ENCODE data around the gene TSC22D1. TPM values are rescaled to one million over a fixed set of nuclear protein-coding genes. Genes with fewer than 3 reads are reported as not detected.

The TSC22D1 gene
- total RNA-seq, 2 experiments from 2014 or later, result 4.4 to 5.6 TPM

DNA sequence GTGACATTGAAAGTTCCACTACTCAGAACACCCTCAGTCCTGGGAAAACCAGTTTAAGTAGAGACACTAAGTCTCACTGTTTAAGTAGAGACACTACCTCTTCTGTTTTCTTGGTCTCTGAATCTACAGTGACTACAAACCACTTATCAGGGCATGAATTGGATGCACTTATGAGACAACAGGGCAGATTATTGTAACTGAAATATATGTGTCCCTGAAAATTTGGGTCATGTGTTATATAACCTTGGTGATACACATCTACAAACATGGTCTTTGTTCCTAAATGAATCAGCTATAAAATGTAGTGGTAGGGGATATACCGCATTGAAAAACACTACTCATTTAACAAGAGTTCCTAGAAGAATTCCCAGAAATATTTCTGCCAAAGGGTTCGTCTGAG lies 146.8 kb downstream of the TSC22D1 start:
- Mint-ChIP-seq H3K27me3 (peaks cover 8% of the 10 kb centered on the region), H3K36me3 (no peaks in the 10 kb centered on the region), H3K27ac (no peak overlapping the region), H3K4me3 (no peak overlapping the region), H3K4me1 (ENCODE audit: low read depth) (no peaks in the 10 kb centered on the region), H3K9me3 (no peaks in the 10 kb centered on the region)
- CTCF ChIA-PET, result interaction anchor here (1.6 to 2.6 kb wide), 2 partner anchors 9 to 524 kb away, joined by 5 to 10 read pairs; no protein-coding TSS in a partner anchor
- no peak for DNase-seq
- POLR2A ChIA-PET, result no interaction called here
- intact Hi-C loops (cut with micrococcal nuclease), result no loop called here

- H3K9me3 Mint-ChIP-seq, result no peaks in the 10 kb centered on the region
- CTCF ChIA-PET, result no interaction called here
- no peak overlapping the region for H3K27ac Mint-ChIP-seq
- no peaks in the 10 kb centered on the region for H3K36me3 Mint-ChIP-seq
- no peaks in the 10 kb centered on the region for H3K4me1 Mint-ChIP-seq (ENCODE audit: low read depth)
- no peak overlapping the region for H3K4me3 Mint-ChIP-seq
- POLR2A ChIA-PET, result no interaction called here
- H3K27me3 Mint-ChIP-seq, result peaks cover 24% of the 10 kb centered on the region
- intact Hi-C loops (cut with micrococcal nuclease), result no loop called here
- DNase-seq, result no peak
Measured at GRCh38 chr13:44426461-44426860, 149.7 kb downstream of the TSC22D1 start.

- H3K27ac Mint-ChIP-seq, result no peak overlapping the region
- H3K4me3 Mint-ChIP-seq, result no peak overlapping the region
- intact Hi-C loops (cut with micrococcal nuclease), result no loop called here
- ChIA-PET CTCF (no interaction called here), POLR2A (no interaction called here)
- DNase-seq, result no peak
- H3K9me3 Mint-ChIP-seq, result no peaks in the 10 kb centered on the region
- H3K36me3 Mint-ChIP-seq, result no peaks in the 10 kb centered on the region
- no peaks in the 10 kb centered on the region for H3K4me1 Mint-ChIP-seq (ENCODE audit: low read depth)
- peaks cover 24% of the 10 kb centered on the region for H3K27me3 Mint-ChIP-seq
Measured at GRCh38 chr13:44425815-44426078, 150.4 kb downstream of the TSC22D1 start.

DNA sequence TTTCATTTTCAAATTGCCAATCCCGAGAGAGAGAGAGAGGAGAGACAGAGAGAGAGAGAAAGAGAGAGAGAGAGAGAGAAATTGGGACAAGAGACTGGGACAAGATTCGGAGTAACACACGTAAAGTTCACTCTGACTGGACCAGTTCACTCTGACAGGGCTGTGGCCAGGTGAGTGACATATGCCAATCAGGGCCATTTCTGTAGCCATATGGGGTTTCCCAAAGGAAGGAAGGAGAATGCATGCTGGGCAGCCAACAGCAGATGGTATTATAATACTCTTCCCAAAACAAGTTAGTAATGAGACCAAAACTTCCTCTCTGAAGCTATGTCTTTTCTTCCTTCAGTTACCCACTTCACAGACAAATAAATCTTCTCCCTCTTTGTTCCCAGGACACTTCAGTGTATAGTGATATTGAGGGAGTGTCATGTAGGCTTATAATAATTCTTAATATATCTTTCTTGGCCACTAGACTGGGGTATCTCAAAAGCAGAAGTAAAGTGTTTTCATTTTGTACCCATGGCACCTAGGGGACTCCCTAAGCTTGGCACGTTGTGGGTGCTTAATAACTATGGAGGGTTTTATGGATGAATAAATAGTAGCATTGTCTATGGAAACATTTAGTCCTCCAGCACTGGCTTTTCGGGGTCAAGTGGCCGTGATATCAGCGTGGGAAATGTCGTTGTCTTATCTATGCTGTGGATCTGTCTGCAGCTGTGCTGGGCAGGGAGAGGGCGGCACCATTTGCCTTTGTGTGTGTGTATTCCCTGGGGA lies 150.9 kb downstream of the TSC22D1 start:
- POLR2A ChIA-PET, result no interaction called here

GRCh38 chr13:44423824-44424223 lies 152.3 kb downstream of the TSC22D1 start:
- no peak overlapping the region for H3K4me3 Mint-ChIP-seq
- no peaks in the 10 kb centered on the region for H3K36me3 Mint-ChIP-seq

More for the DNA sequence above, 150.9 kb downstream of the TSC22D1 start:
- intact Hi-C loops (cut with micrococcal nuclease), result no loop called here
- Mint-ChIP-seq H3K4me1 (ENCODE audit: low read depth) (no peaks in the 10 kb centered on the region), H3K9me3 (no peaks in the 10 kb centered on the region), H3K27me3 (peaks cover 24% of the 10 kb centered on the region), H3K36me3 (no peaks in the 10 kb centered on the region), H3K27ac (no peak overlapping the region), H3K4me3 (no peak overlapping the region)
- CTCF ChIA-PET, result no interaction called here
- no peak for DNase-seq

DNA sequence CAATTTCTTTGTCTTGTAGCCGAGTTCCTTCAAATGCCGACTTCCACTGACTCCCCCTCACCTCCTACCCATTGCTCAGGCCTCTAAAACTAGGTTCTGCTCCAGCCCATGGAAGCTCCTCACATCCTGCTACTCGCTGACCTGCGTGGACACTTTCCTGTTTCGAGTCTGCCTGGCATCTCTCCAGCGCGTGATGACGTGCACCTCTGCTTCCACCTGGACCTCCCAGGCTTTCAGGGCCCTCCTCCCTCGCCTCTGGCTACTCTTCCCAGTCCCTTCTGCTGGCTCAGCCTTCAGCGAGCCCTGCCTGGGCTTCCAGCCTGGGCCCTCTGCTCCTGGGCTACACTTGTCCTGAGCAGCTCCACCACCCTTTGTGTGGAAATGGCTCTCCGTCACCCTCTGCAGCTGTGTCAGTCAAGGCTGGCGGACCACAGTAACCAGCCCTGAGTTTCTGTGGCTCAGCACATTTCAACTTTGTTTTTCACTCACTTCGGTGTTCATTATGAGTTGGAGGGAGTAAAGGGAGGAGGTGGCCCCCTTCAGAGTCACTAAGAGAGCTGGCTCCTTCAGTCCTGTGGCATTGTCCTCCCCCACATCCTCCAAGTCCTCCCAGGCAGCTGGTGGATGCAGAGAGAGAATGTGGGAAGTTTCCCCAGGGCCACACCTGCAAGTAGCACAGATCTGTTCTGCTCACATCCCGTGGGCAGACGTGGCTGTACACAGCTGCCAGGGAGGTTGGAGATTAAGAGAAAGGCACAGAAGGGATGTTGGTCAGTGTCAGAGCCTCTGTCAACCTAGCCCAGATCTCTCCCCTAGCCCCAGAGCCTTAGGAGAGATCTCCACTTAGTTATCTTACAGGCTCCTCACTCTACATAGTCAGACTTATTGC lies 153.1 kb downstream of the TSC22D1 start:
- H3K4me1 Mint-ChIP-seq (ENCODE audit: low read depth), result no peaks in the 10 kb centered on the region

More at GRCh38 chr13:44423824-44424223, 152.3 kb downstream of the TSC22D1 start:
- ChIA-PET CTCF (no interaction called here), POLR2A (no interaction called here)
- Mint-ChIP-seq H3K9me3 (no peaks in the 10 kb centered on the region), H3K4me1 (ENCODE audit: low read depth) (no peaks in the 10 kb centered on the region), H3K27me3 (peaks cover 24% of the 10 kb centered on the region), H3K27ac (no peak overlapping the region)
- DNase-seq, result no peak
- intact Hi-C loops (cut with micrococcal nuclease), result no loop called here

GRCh38 chr13:44421853-44422525 lies 154.1 kb downstream of the TSC22D1 start:
- Mint-ChIP-seq H3K27ac (no peak overlapping the region), H3K36me3 (no peaks in the 10 kb centered on the region), H3K9me3 (no peaks in the 10 kb centered on the region), H3K4me3 (no peak overlapping the region), H3K27me3 (peaks cover 24% of the 10 kb centered on the region), H3K4me1 (ENCODE audit: low read depth) (no peaks in the 10 kb centered on the region)
- intact Hi-C loops (cut with micrococcal nuclease), result no loop called here
- ChIA-PET POLR2A (no interaction called here), CTCF (no interaction called here)
- no peak for DNase-seq

More for the DNA sequence above, 153.1 kb downstream of the TSC22D1 start:
- Mint-ChIP-seq H3K4me3 (no peak overlapping the region), H3K27ac (no peak overlapping the region), H3K9me3 (no peaks in the 10 kb centered on the region), H3K27me3 (peaks cover 24% of the 10 kb centered on the region), H3K36me3 (no peaks in the 10 kb centered on the region)
- intact Hi-C loops (cut with micrococcal nuclease), result no loop called here
- POLR2A ChIA-PET, result no interaction called here
- no peak for DNase-seq
- CTCF ChIA-PET, result no interaction called here

DNA sequence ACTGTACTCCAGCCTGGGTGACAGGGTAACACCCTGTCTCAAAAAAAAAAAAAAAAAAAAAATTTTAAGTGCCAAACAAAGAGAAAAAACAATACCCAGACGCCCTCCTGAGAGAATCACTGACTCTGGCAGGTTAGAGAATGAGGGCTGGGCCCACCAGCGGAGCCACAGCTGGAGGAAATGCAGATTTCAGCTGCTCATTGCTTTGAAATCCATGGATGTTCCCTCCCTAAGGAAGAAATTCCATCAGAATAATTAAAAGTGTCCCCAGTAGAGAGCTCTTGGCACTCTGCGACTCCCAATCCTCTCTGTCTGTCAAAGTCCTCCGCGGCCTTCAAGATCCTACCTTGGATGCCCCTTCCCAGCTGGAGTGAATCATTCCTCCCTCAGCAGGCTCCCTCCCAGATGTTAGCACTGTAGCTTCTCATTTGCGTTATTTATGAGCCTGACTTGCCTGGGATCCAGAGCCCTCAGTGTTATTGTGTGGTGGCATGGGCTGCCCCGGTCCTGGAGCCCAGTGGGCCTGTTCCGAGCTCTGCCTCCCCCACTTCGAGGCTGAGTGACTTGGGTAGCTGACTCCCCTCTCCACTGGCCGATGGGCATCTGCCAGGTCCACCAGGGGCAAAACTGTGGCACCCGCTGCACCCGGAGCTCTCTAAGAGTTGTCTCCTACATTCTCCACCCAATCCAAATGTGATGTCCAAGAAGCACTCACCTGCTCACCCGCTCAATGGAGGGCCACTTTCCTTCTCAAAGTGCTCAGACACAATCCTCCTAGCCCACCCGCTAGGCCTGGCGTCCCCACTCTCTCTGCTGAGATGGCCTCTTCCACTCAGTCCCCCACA lies 155.5 kb downstream of the TSC22D1 start:
- ChIA-PET POLR2A (no interaction called here), CTCF (no interaction called here)
- no peak overlapping the region for H3K4me3 Mint-ChIP-seq
- H3K9me3 Mint-ChIP-seq, result no peaks in the 10 kb centered on the region
- no peak overlapping the region for H3K27ac Mint-ChIP-seq
- no peaks in the 10 kb centered on the region for H3K4me1 Mint-ChIP-seq (ENCODE audit: low read depth)
- DNase-seq, result no peak
- no peaks in the 10 kb centered on the region for H3K36me3 Mint-ChIP-seq
- intact Hi-C loops (cut with micrococcal nuclease), result no loop called here
- H3K27me3 Mint-ChIP-seq, result peaks cover 21% of the 10 kb centered on the region

GRCh38 chr13:44417876-44418275 lies 158.3 kb downstream of the TSC22D1 start:
- DNase-seq, result no peak
- Mint-ChIP-seq H3K27ac (no peak overlapping the region), H3K9me3 (no peaks in the 10 kb centered on the region), H3K4me1 (ENCODE audit: low read depth) (no peaks in the 10 kb centered on the region), H3K36me3 (no peaks in the 10 kb centered on the region), H3K27me3 (peaks cover 12% of the 10 kb centered on the region), H3K4me3 (no peak overlapping the region)
- POLR2A ChIA-PET, result no interaction called here
- intact Hi-C loops (cut with micrococcal nuclease), result no loop called here
- CTCF ChIA-PET, result interaction anchor here (1.3 kb wide), 1 partner anchor 509 kb away, joined by 4 read pairs; no protein-coding TSS in a partner anchor

- Mint-ChIP-seq H3K27me3 (peaks cover 10% of the 10 kb centered on the region), H3K4me1 (ENCODE audit: low read depth) (no peaks in the 10 kb centered on the region), H3K4me3 (no peak overlapping the region), H3K36me3 (no peaks in the 10 kb centered on the region), H3K9me3 (no peaks in the 10 kb centered on the region), H3K27ac (no peak overlapping the region)
- CTCF ChIA-PET, result no interaction called here
- no peak for DNase-seq
- intact Hi-C loops (cut with micrococcal nuclease), result no loop called here
- POLR2A ChIA-PET, result no interaction called here
Measured at GRCh38 chr13:44417446-44417845, 158.7 kb downstream of the TSC22D1 start.

GRCh38 chr13:44416744-44417143 lies 159.4 kb downstream of the TSC22D1 start:
- Mint-ChIP-seq H3K36me3 (no peaks in the 10 kb centered on the region), H3K9me3 (no peaks in the 10 kb centered on the region), H3K4me3 (no peak overlapping the region), H3K27me3 (peaks cover 7% of the 10 kb centered on the region), H3K4me1 (ENCODE audit: low read depth) (no peaks in the 10 kb centered on the region), H3K27ac (no peak overlapping the region)
- ChIA-PET CTCF (interaction anchor here (0.6 kb wide), 1 partner anchor 1366 kb away, joined by 3 read pairs; no protein-coding TSS in a partner anchor), POLR2A (no interaction called here)
- intact Hi-C loops (cut with micrococcal nuclease), result no loop called here
- DNase-seq, result no peak

DNA sequence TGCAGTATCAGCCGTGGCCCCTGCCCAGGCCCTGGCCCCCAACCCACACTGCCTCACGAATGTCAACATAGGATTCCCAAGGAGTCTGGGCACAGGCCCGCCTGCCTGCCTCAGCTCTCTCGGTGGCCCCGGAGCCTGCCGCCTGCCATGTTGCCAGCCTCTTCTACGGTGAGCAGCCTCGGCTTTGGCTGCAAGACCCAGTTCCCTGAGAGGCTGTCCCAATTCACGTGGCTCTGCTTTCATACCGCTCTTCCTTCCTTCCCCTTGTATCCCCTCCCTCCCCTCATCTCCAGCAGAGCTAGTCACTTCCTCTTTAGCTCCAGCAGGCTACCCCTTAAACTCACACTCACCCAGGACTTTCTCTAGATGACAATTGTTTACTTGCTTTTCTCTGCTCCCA lies 159.8 kb downstream of the TSC22D1 start:
- intact Hi-C loops (cut with micrococcal nuclease), result no loop called here
- Mint-ChIP-seq H3K27me3 (peaks cover 4% of the 10 kb centered on the region), H3K27ac (no peak overlapping the region), H3K4me1 (ENCODE audit: low read depth) (no peaks in the 10 kb centered on the region), H3K4me3 (no peak overlapping the region), H3K9me3 (no peaks in the 10 kb centered on the region), H3K36me3 (no peaks in the 10 kb centered on the region)
- POLR2A ChIA-PET, result no interaction called here
- no peak for DNase-seq
- CTCF ChIA-PET, result interaction anchor here (0.6 kb wide), 1 partner anchor 1366 kb away, joined by 3 read pairs; no protein-coding TSS in a partner anchor

Measured in activated CD4-positive, alpha-beta memory T cell treated with anti-CD3 and anti-CD28 coated beads for 36 hours (primary cell).